HEK293 (cell line): ENCODE data around the gene CBX8.

Source experiments
- KLF7 ChIP-seq: fragments of 450-650 bp; formaldehyde crosslinking; IDR thresholded peaks from 2 replicates; pipeline ENCODE4 v1.5.1; 2016; ENCODE audit warnings: missing biosample characterization, missing genetic modification characterization, borderline replicate concordance
- ZBTB1 ChIP-seq: fragments of 450-650 bp; formaldehyde crosslinking; IDR thresholded peaks from 2 replicates; pipeline ENCODE4 v1.5.1; 2016; ENCODE audit warnings: missing biosample characterization, missing genetic modification characterization
- ZBTB20 ChIP-seq: fragments of 450-650 bp; formaldehyde crosslinking; IDR thresholded peaks from 2 replicates; pipeline ENCODE4 v1.5.1; 2016; ENCODE audit warnings: missing biosample characterization, missing genetic modification characterization
- ZNF155 ChIP-seq: fragments of 450-650 bp; formaldehyde crosslinking; IDR thresholded peaks from 2 replicates; pipeline ENCODE4 v1.5.1; 2016; ENCODE audit warnings: missing biosample characterization, missing genetic modification characterization
- ZNF174 ChIP-seq: fragments of 450-650 bp; formaldehyde crosslinking; IDR thresholded peaks from 2 replicates; pipeline ENCODE4 v1.5.0; 2017; ENCODE audit warnings: missing biosample characterization, mild to moderate bottlenecking, missing genetic modification characterization
- ZNF211 ChIP-seq: fragments of 450-650 bp; formaldehyde crosslinking; IDR thresholded peaks from 2 replicates; pipeline ENCODE4 v1.5.1; 2016; ENCODE audit warnings: low read depth, missing biosample characterization, missing genetic modification characterization
- ZNF239 ChIP-seq: fragments of 450-650 bp; formaldehyde crosslinking; IDR thresholded peaks from 2 replicates; pipeline ENCODE4 v1.5.1; 2016; ENCODE audit warnings: missing biosample characterization, missing genetic modification characterization
- ZNF248 ChIP-seq: fragments of 450-650 bp; formaldehyde crosslinking; IDR thresholded peaks from 2 replicates; pipeline ENCODE4 v1.5.1; 2017; ENCODE audit warnings: missing biosample characterization, missing genetic modification characterization
- ZNF302 ChIP-seq: fragments of 450-650 bp; formaldehyde crosslinking; IDR thresholded peaks from 2 replicates; pipeline ENCODE4 v1.5.1; 2016; ENCODE audit warnings: missing biosample characterization, missing genetic modification characterization, low read depth
- ZNF354C ChIP-seq: fragments of 450-650 bp; formaldehyde crosslinking; IDR thresholded peaks from 2 replicates; pipeline ENCODE4 v1.5.1; 2016; ENCODE audit warnings: missing biosample characterization, missing genetic modification characterization, low read depth, borderline replicate concordance
- ZNF473 ChIP-seq: fragments of 450-650 bp; formaldehyde crosslinking; IDR thresholded peaks from 2 replicates; pipeline ENCODE4 v1.5.1; 2017; ENCODE audit warnings: missing biosample characterization, missing genetic modification characterization
- ZNF48 ChIP-seq: fragments of 450-650 bp; formaldehyde crosslinking; IDR thresholded peaks from 2 replicates; pipeline ENCODE4 v1.5.1; 2016; ENCODE audit warnings: missing biosample characterization, missing genetic modification characterization
- ZNF596 ChIP-seq: fragments of 450-650 bp; IDR thresholded peaks from 2 replicates; pipeline ENCODE4 v1.5.0; 2018; ENCODE audit warnings: missing biosample characterization, mild to moderate bottlenecking, missing genetic modification characterization, moderate library complexity
- ZNF600 ChIP-seq: fragments of 450-650 bp; formaldehyde crosslinking; IDR thresholded peaks from 2 replicates; pipeline ENCODE4 v1.5.1; 2016; ENCODE audit warnings: missing biosample characterization, missing genetic modification characterization
- ZNF626 ChIP-seq: fragments of 450-650 bp; sonication (Bioruptor Pico); formaldehyde crosslinking; IDR thresholded peaks from 2 replicates; pipeline ENCODE4 v1.5.1; 2018; ENCODE audit warnings: missing biosample characterization, missing genetic modification characterization, inconsistent platforms
- ZNF670 ChIP-seq: fragments of 450-650 bp; formaldehyde crosslinking; IDR thresholded peaks from 2 replicates; pipeline ENCODE4 v1.5.1; 2016; ENCODE audit warnings: missing biosample characterization, missing genetic modification characterization, low read depth
- ZNF677 ChIP-seq: fragments of 450-650 bp; IDR thresholded peaks from 2 replicates; pipeline ENCODE4 v1.5.0; 2018; ENCODE audit warnings: missing biosample characterization, mild to moderate bottlenecking, missing genetic modification characterization, moderate library complexity
- ZNF76 ChIP-seq: fragments of 450-650 bp; formaldehyde crosslinking; IDR thresholded peaks from 2 replicates; pipeline ENCODE4; 2016; ENCODE audit warnings: low read depth, missing biosample characterization, missing genetic modification characterization, borderline replicate concordance
- ZNF791 ChIP-seq: fragments of 450-650 bp; formaldehyde crosslinking; IDR thresholded peaks from 2 replicates; pipeline ENCODE4 v1.5.1; 2016; ENCODE audit warnings: missing biosample characterization, missing genetic modification characterization
- ZNF792 ChIP-seq: fragments of 450-650 bp; formaldehyde crosslinking; IDR thresholded peaks from 2 replicates; pipeline ENCODE4 v1.5.1; 2016; ENCODE audit warnings: missing biosample characterization, missing genetic modification characterization
- ZSCAN23 ChIP-seq: fragments of 450-650 bp; formaldehyde crosslinking; IDR thresholded peaks from 2 replicates; pipeline ENCODE4 v1.5.1; 2016; ENCODE audit warnings: missing biosample characterization, missing genetic modification characterization
- TF ChIP-seq, protein P1 (sequence below): fragments of 450-650 bp; formaldehyde crosslinking; IDR thresholded peaks from 2 replicates; pipeline ENCODE4 v1.5.1; 2016; ENCODE audit warnings: missing biosample characterization, missing genetic modification characterization
- TF ChIP-seq, protein P2 (sequence below): fragments of 450-650 bp; formaldehyde crosslinking; IDR thresholded peaks from 2 replicates; pipeline ENCODE4 v1.5.1; 2016; ENCODE audit warnings: missing biosample characterization, missing genetic modification characterization, low read depth
- TF ChIP-seq, protein P3 (sequence below): fragments of 450-650 bp; formaldehyde crosslinking; IDR thresholded peaks from 2 replicates; pipeline ENCODE4 v1.5.1; 2016; ENCODE audit warnings: missing biosample characterization, missing genetic modification characterization
- TF ChIP-seq, protein P4 (sequence below): fragments of 450-650 bp; formaldehyde crosslinking; conservative IDR thresholded peaks from 2 replicates; pipeline ENCODE4 v1.5.1; 2016; ENCODE audit warnings: low read depth, missing biosample characterization, missing genetic modification characterization
- TF ChIP-seq, protein P5 (sequence below): fragments of 450-650 bp; formaldehyde crosslinking; IDR thresholded peaks from 2 replicates; pipeline ENCODE4 v1.5.1; 2017; ENCODE audit warnings: missing biosample characterization, missing genetic modification characterization
- TF ChIP-seq, protein P6 (sequence below): fragments of 450-650 bp; IDR thresholded peaks from 2 replicates; pipeline ENCODE4 v1.5.1; 2018; ENCODE audit warnings: missing biosample characterization, missing genetic modification characterization
- TF ChIP-seq, protein P7 (sequence below): fragments of 450-650 bp; formaldehyde crosslinking; IDR thresholded peaks from 2 replicates; pipeline ENCODE4 v1.5.1; 2017; ENCODE audit warnings: missing biosample characterization, missing genetic modification characterization

Gene CBX8

DNA sequence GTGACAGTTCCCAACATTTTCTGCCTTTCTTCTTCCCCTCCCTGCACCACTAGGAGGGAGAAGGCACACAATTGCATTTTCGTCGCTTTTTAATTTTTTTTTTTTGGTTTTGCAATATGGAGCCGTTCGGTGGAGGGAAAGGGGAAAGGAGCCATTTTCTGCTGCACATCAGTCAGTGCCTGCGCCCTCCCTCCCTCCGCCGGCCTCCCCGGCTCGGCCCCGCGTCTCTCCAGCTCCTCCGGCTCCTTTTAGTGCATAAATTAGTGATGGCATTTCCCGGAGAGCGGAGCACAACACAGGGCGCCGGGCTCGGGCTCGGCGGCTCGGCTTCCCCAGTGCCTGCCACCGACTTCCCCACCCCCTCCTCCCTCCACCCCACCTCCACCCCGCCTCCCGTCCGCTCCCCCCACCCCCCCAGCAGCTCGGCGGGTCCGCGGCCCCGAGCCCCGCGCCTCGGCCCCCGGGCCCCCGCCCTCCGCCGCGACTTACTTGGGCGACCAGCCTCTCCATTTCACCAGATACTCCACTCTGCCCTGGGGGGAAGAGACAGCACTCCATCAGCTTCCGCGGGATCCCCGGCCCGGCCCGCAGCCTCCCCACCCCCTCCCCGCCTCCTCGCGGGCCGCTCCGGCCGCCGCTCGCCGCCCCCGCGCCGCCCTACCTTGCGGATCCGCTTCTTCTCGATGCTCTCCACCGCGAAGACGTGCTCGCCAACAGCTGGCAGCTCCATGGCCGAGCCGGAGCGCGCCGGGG lies 41.8 kb upstream of the CBX8 start (continued):
- TF ChIP-seq ZSCAN23 (tag by site-specific recombination) (no peak), ZNF354C (tag by site-specific recombination) (no peak), ZNF155 (tag by site-specific recombination) (no peak), ZNF174 (tag by site-specific recombination) (no peak), ZBTB20 (tag by site-specific recombination) (peak; percentile 66; the same call in 1 of the 2 replicates), ZNF791 (no peak), ZNF211 (no peak), ZNF239 (tag by site-specific recombination) (no peak), ZNF48 (no peak), ZNF248 (tag by site-specific recombination) (no peak), ZNF596 (tag by site-specific recombination) (no peak), ZNF626 (tag by site-specific recombination) (no peak), ZBTB1 (tag by site-specific recombination) (no peak), ZNF677 (no peak), ZNF473 (tag by site-specific recombination) (no peak), ZNF76 (tag by site-specific recombination) (no peak), ZNF302 (tag by site-specific recombination) (no peak), ZNF792 (tag by site-specific recombination) (no peak), ZNF670 (tag by site-specific recombination) (no peak), KLF7 (tag by site-specific recombination) (no peak; the same call in 1 of the 2 replicates), ZNF600 (tag by site-specific recombination) (peak; percentile 65; the same call in 1 of the 2 replicates)
- TF ChIP-seq, protein P1, sequence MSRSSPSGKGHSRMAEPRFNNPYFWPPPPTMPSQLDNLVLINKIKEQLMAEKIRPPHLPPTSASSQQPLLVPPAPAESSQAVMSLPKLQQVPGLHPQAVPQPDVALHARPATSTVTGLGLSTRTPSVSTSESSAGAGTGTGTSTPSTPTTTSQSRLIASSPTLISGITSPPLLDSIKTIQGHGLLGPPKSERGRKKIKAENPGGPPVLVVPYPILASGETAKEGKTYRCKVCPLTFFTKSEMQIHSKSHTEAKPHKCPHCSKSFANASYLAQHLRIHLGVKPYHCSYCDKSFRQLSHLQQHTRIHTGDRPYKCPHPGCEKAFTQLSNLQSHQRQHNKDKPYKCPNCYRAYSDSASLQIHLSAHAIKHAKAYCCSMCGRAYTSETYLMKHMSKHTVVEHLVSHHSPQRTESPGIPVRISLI (tag by site-specific recombination), result peak; percentile 51; the same call in 1 of the 2 replicates
- TF ChIP-seq, protein P2, sequence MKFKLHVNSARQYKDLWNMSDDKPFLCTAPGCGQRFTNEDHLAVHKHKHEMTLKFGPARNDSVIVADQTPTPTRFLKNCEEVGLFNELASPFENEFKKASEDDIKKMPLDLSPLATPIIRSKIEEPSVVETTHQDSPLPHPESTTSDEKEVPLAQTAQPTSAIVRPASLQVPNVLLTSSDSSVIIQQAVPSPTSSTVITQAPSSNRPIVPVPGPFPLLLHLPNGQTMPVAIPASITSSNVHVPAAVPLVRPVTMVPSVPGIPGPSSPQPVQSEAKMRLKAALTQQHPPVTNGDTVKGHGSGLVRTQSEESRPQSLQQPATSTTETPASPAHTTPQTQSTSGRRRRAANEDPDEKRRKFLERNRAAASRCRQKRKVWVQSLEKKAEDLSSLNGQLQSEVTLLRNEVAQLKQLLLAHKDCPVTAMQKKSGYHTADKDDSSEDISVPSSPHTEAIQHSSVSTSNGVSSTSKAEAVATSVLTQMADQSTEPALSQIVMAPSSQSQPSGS (tag by site-specific recombination), result no peak
- TF ChIP-seq, protein P3, sequence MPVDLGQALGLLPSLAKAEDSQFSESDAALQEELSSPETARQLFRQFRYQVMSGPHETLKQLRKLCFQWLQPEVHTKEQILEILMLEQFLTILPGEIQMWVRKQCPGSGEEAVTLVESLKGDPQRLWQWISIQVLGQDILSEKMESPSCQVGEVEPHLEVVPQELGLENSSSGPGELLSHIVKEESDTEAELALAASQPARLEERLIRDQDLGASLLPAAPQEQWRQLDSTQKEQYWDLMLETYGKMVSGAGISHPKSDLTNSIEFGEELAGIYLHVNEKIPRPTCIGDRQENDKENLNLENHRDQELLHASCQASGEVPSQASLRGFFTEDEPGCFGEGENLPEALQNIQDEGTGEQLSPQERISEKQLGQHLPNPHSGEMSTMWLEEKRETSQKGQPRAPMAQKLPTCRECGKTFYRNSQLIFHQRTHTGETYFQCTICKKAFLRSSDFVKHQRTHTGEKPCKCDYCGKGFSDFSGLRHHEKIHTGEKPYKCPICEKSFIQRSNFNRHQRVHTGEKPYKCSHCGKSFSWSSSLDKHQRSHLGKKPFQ (tag by site-specific recombination), result no peak
- TF ChIP-seq, protein P4, sequence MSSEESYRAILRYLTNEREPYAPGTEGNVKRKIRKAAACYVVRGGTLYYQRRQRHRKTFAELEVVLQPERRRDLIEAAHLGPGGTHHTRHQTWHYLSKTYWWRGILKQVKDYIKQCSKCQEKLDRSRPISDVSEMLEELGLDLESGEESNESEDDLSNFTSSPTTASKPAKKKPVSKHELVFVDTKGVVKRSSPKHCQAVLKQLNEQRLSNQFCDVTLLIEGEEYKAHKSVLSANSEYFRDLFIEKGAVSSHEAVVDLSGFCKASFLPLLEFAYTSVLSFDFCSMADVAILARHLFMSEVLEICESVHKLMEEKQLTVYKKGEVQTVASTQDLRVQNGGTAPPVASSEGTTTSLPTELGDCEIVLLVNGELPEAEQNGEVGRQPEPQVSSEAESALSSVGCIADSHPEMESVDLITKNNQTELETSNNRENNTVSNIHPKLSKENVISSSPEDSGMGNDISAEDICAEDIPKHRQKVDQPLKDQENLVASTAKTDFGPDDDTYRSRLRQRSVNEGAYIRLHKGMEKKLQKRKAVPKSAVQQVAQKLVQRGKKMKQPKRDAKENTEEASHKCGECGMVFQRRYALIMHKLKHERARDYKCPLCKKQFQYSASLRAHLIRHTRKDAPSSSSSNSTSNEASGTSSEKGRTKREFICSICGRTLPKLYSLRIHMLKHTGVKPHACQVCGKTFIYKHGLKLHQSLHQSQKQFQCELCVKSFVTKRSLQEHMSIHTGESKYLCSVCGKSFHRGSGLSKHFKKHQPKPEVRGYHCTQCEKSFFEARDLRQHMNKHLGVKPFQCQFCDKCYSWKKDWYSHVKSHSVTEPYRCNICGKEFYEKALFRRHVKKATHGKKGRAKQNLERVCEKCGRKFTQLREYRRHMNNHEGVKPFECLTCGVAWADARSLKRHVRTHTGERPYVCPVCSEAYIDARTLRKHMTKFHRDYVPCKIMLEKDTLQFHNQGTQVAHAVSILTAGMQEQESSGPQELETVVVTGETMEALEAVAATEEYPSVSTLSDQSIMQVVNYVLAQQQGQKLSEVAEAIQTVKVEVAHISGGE (tag by site-specific recombination), result peak; percentile 88
- TF ChIP-seq, protein P5, sequence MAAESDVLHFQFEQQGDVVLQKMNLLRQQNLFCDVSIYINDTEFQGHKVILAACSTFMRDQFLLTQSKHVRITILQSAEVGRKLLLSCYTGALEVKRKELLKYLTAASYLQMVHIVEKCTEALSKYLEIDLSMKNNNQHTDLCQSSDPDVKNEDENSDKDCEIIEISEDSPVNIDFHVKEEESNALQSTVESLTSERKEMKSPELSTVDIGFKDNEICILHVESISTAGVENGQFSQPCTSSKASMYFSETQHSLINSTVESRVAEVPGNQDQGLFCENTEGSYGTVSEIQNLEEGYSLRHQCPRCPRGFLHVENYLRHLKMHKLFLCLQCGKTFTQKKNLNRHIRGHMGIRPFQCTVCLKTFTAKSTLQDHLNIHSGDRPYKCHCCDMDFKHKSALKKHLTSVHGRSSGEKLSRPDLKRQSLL (tag by site-specific recombination), result no peak
- TF ChIP-seq, protein P6, sequence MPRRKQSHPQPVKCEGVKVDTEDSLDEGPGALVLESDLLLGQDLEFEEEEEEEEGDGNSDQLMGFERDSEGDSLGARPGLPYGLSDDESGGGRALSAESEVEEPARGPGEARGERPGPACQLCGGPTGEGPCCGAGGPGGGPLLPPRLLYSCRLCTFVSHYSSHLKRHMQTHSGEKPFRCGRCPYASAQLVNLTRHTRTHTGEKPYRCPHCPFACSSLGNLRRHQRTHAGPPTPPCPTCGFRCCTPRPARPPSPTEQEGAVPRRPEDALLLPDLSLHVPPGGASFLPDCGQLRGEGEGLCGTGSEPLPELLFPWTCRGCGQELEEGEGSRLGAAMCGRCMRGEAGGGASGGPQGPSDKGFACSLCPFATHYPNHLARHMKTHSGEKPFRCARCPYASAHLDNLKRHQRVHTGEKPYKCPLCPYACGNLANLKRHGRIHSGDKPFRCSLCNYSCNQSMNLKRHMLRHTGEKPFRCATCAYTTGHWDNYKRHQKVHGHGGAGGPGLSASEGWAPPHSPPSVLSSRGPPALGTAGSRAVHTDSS (tag by site-specific recombination), result no peak
- TF ChIP-seq, protein P7, sequence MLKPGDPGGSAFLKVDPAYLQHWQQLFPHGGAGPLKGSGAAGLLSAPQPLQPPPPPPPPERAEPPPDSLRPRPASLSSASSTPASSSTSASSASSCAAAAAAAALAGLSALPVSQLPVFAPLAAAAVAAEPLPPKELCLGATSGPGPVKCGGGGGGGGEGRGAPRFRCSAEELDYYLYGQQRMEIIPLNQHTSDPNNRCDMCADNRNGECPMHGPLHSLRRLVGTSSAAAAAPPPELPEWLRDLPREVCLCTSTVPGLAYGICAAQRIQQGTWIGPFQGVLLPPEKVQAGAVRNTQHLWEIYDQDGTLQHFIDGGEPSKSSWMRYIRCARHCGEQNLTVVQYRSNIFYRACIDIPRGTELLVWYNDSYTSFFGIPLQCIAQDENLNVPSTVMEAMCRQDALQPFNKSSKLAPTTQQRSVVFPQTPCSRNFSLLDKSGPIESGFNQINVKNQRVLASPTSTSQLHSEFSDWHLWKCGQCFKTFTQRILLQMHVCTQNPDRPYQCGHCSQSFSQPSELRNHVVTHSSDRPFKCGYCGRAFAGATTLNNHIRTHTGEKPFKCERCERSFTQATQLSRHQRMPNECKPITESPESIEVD (tag by site-specific recombination), result no peak
